Astrocyte of the cerebellum (primary cell): Measurements from ENCODE around the gene CDC42SE2.

Source experiments
- DNase-seq: peaks from one replicate; pipeline ENCODE4 v3.0.0-alpha.2; 2011; ENCODE audit warnings: low read depth
- H3K4me3 ChIP-seq: 2 replicates; pipeline ENCODE4 v1.5.1; 2011; ENCODE audit warnings: mild to moderate bottlenecking, low read depth, low read length, moderate library complexity
- in situ Hi-C: cut with HindIII; loops from 2 replicates; pipeline ENCODE4 v1.10.0; 2017; ENCODE audit warnings: low sequenced_read_pairs
- TF ChIP-seq, protein P1 (sequence below): IDR thresholded peaks from 2 replicates; pipeline ENCODE4 v1.5.1; 2012; ENCODE audit warnings: low read length, low read depth, moderate library complexity, mild to moderate bottlenecking; ENCODE audit errors: missing control alignments

CDC42SE2 gene

DNA sequence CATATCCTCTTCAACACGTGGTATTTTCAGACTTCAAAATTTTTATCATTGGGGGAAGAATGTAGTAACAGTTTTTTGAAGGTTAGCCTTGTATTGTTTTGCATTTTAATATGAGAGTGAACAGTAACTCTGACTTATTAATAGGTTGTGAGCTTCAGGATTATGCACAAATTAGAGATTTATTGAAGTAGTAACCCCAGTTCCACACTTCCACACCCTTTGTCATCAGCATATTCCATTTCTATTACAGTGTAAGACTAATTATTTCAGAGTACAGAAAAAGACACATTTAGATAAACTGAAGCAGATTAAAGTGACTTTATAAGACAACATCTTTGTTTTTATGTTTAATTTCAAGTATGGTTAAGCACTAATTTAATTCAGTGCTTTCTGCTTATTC is 105.7 kb downstream of the CDC42SE2 start:
- in situ Hi-C loops: no loop called here

DNA sequence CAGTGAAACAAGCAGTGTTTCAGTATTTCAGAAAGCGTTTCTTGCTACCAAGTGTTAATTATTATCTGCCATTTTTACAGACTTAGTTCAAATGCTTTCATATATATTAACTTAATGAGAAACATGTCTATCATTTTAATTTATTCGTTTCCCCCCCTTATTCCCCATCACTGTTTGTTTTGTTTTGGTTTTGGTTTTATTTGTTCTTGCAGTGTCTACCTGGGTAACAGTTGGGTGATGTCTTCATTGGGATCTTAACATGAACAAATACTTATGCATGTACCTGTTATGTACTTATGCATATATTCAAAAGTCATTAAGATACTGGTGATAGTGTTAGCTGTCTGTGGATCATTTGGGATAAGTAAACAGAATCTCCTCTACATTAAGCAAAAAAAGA is 108.0 kb downstream of the CDC42SE2 start:
- DNase-seq: no peak
- in situ Hi-C loops: no loop called here
- no peak overlapping the region for H3K4me3 ChIP-seq
- TF ChIP-seq, protein P1, sequence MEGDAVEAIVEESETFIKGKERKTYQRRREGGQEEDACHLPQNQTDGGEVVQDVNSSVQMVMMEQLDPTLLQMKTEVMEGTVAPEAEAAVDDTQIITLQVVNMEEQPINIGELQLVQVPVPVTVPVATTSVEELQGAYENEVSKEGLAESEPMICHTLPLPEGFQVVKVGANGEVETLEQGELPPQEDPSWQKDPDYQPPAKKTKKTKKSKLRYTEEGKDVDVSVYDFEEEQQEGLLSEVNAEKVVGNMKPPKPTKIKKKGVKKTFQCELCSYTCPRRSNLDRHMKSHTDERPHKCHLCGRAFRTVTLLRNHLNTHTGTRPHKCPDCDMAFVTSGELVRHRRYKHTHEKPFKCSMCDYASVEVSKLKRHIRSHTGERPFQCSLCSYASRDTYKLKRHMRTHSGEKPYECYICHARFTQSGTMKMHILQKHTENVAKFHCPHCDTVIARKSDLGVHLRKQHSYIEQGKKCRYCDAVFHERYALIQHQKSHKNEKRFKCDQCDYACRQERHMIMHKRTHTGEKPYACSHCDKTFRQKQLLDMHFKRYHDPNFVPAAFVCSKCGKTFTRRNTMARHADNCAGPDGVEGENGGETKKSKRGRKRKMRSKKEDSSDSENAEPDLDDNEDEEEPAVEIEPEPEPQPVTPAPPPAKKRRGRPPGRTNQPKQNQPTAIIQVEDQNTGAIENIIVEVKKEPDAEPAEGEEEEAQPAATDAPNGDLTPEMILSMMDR: no peak

More for the DNA sequence above, 105.7 kb downstream of the CDC42SE2 start:
- DNase-seq: no peak
- TF ChIP-seq, protein P1: no peak
- no peak overlapping the region for H3K4me3 ChIP-seq

DNA sequence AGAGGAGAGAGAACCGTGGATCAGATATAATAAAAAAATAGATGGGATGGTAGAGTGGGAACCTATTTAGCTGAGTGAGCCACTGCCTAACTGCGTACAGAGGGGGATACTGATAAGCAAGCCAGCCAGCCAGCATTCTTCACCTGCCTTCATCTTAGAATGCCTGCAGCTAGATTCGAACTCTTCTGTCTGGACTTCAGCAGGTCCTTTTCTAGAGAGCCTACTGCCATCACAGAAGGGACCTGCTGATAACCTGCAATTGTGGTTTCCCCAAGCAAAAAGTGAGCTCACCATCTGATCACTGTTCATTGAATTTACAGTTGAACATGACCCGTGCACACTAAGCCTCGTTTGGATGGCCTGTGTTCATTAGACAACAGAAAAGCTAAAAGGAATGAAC is 109.4 kb downstream of the CDC42SE2 start:
- no peak overlapping the region for H3K4me3 ChIP-seq
- DNase-seq: no peak
- TF ChIP-seq, protein P1: no peak
- in situ Hi-C loops: no loop called here

DNA sequence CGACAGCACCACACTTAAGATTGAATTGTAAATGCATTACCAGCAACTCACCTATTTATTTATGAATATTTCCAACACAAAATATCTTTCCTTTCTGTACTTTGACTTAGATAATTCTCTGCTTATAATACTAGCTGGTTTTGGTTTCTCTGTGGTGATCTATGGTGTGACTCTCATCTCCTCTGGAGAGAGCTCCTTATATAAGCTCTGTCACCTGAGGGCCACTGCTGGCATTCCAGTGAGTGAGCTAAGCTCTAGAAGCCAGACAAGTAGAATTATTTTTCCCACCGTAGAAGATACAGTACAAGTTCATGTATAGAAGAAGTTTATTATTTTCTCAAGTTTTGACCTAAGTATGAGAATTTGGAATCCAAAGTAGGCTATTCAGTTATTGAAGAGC is 111.5 kb downstream of the CDC42SE2 start:
- no peak overlapping the region for H3K4me3 ChIP-seq
- no peak for DNase-seq
- in situ Hi-C loops: no loop called here
- TF ChIP-seq, protein P1: no peak

DNA sequence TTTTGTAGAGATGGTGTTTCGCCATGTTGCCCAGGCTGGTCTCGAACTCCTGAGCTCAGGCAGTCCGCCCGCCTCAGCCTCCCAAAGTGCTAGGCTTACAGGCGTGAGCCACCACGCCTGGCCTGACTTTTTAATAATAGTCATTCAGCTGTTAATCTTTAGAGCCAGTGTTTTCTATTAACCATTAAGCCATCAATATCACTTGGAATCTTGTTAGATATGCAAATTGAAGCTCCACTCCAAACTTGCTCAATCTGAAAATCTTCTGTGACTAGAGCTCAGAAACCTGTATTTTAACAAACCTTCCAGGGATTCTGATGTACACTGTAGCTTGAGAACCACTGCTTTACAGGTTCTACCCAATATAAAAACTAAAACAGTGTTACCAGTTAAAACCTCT is 113.5 kb downstream of the CDC42SE2 start:
- DNase-seq: no peak
- in situ Hi-C loops: no loop called here
- TF ChIP-seq, protein P1: no peak
- no peak overlapping the region for H3K4me3 ChIP-seq

DNA sequence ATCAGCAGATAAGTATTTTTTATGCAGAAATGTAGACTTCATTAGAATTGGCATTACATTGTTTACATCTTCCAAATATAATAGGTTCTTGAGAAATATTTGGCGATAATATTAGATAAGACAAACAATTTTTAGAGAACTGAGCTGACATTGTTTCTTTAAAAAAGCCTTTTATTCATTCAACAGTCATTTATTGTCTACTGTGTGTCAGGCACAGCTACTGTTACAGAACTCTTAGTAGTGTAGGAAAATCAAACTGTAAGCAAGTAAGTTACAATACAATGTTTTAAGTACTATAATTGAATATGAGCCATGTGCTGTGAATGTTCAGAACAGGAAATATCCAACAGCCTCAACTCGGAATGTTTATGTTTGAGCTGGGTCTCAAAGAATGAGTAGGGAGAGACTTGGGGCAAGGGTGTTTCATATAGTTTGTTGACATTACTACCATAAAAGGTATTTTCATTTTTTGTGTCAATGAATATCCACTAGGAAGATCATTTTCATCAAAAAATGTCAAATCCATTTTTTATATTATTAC is 114.0 kb downstream of the CDC42SE2 start:
- no peak overlapping the region for H3K4me3 ChIP-seq
- DNase-seq: no peak
- TF ChIP-seq, protein P1: no peak
- in situ Hi-C loops: no loop called here
